GM10248 (cell line): Measurements from ENCODE around the gene VCX3A.
"Not testable (repeated sequence)": the region's sequence is repeated elsewhere in the genome, so short reads cannot be mapped to it uniquely, and the experiment has no call there.

Source experiments
- CTCF ChIA-PET: fragments of 300-600 bp; sonication (Branson Sonifier 250); formaldehyde crosslinking; extraction: SDS; loops from one replicate; lab custom pipeline; 2021; ENCODE audit warnings: antibody characterized with exemption; lab: Yijun Ruan, JAX
- POLR2A ChIA-PET: fragments of 350-650 bp; sonication (Branson Sonifier 250); formaldehyde crosslinking; extraction: SDS; loops from one replicate; lab custom pipeline; 2020; ENCODE audit warnings: antibody characterized with exemption; lab: Yijun Ruan, JAX
- DNase-seq: peaks from one replicate; pipeline ENCODE4 v3.0.0; 2012; ENCODE audit errors: extremely low spot score
- TF ChIP-seq, protein P1 (sequence below): IDR thresholded peaks from 2 replicates; pipeline ENCODE4 v1.5.1; 2012; ENCODE audit warnings: mild to moderate bottlenecking, low read depth; ENCODE audit errors: extremely low read depth, missing control alignments, control extremely low read depth

VCX3A gene

DNA sequence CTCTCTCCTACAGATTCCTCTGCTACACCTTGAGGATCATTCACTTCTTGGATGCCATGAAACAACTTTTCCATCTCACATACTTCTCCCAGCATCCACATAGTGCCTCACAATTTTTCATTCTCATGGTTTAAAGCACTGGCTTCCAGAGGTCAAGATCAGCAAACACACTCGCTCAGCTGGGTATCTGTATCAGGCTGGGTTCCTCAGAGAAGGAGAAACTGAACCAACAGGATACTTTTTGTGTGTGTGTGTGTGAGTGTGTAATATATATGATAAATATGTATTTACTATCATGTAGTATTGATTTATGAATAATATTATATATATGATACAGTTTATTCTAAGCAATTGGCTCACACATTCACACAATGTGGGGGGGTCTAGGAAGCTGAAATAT is at the start of gene VCX3A:
Gene VCX3A, minus strand, starts transcription at position 101 of the 400 bp plus-strand sequence. CDS start 621 bp downstream, outside the sequence.
- DNase-seq, CTCF ChIA-PET, POLR2A ChIA-PET: not testable (repeated sequence)

DNA sequence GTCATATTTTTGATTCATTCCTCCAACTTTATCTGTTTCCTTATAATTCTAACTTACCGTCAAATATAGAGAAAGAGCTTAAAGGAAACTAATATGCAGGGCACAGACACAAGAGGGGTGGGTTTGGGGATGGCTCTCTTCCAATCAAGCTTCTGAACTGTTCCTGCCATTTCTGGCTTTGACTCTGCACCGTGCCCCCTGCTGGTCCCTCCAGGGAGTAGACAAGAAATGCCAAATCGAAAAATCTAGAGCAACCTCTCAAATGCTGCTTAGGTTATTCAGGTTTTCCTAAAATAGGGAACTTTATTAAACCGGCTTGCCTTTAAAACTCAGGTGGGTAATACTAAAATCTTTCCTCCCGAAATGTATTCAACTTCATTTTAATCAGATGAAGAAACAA is 39.8 kb upstream of the VCX3A start:
- POLR2A ChIA-PET, result no interaction called here
- CTCF ChIA-PET, result interaction anchor here (1.2 kb wide), 1 partner anchor 10 kb away, joined by 3 read pairs; no protein-coding TSS in a partner anchor
- TF ChIP-seq, protein P1, sequence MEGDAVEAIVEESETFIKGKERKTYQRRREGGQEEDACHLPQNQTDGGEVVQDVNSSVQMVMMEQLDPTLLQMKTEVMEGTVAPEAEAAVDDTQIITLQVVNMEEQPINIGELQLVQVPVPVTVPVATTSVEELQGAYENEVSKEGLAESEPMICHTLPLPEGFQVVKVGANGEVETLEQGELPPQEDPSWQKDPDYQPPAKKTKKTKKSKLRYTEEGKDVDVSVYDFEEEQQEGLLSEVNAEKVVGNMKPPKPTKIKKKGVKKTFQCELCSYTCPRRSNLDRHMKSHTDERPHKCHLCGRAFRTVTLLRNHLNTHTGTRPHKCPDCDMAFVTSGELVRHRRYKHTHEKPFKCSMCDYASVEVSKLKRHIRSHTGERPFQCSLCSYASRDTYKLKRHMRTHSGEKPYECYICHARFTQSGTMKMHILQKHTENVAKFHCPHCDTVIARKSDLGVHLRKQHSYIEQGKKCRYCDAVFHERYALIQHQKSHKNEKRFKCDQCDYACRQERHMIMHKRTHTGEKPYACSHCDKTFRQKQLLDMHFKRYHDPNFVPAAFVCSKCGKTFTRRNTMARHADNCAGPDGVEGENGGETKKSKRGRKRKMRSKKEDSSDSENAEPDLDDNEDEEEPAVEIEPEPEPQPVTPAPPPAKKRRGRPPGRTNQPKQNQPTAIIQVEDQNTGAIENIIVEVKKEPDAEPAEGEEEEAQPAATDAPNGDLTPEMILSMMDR, result no peak
- DNase-seq, result no peak

DNA sequence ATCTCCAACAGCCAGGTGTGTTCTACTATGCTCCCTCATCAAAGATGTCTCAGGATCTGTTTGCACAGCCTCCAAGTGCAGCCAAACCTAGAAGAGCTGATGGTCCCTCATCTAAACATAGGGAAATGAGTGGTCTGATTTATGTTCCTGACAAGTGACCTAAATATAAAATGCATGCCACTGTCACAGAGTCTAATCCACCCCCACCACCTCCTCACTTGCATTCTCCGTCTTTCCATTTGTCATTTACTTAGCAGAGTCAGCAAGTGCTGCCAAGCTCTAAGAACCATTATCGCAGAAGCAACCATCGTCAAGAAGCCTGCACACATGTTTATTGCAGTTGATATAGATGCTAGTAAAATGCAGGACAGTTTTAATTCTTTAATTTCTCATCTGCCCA is 33.1 kb upstream of the VCX3A start:
- DNase-seq, result no peak
- CTCF ChIA-PET, result interaction anchor here (1.3 kb wide), 1 partner anchor 19 kb away, joined by 3 read pairs; no protein-coding TSS in a partner anchor
- POLR2A ChIA-PET, result no interaction called here
- TF ChIP-seq, protein P1, result no peak

DNA sequence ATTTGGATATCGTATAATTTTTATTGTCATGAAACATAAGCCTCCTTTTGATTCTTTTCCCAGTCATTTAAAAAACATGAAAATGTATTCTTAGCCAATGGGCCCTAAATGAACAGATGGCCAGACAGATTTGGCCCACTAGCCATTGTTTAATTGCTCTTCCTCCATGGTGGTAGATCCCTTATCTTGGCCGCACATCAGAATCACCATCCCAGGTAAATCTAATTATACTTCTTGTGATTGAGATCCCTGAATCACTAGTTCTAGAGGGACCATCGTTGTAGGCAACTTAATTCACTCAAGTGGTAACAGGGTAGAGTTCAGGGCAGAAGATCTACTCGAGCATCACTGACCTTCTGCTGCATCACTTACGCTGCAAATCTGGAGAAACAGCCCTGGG is 24.1 kb upstream of the VCX3A start:
- no peak for DNase-seq
- CTCF ChIA-PET, result no interaction called here
- POLR2A ChIA-PET, result no interaction called here
- TF ChIP-seq, protein P1, result no peak

DNA sequence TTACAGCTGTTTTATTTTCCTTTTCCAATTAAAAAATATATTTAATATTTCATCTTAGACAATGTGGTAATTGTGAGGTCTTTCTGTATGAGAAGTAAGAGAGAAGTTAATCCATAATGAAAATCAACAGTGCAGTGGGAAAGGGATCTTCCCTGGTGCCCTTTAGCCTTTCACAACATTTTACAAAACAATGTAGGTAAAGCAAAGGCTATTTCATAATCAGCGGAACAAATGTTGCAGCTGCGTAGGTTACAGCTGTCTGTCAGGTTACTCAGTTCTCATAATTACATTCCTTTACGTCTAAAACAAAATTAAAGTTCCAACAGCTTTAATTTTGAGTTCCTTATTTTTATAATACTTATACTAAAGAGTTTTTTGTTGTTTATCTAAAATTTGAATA is 22.8 kb upstream of the VCX3A start:
- ChIA-PET POLR2A (no interaction called here), CTCF (no interaction called here)
- DNase-seq, result no peak
- TF ChIP-seq, protein P1, result no peak

DNA sequence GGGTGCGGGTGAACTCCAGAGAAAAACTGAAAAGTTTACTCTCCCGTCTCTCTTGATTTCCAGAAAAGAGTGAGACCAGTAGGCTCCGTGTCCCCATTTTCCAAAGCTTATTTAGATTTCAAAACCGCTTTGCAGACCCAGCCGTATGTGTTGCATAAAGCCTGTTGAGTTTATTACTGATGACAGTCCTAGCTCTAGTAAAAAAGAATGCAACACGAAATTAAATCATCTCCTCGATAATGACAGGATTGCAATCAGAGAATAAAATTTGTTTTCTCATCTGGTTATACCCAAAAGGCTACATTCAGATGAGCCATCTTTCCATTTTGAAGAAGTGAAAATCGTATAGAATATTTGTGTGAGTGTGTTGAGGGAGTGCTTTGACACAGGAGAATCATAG is 16.1 kb upstream of the VCX3A start:
- CTCF ChIA-PET, result no interaction called here
- no peak for DNase-seq
- TF ChIP-seq, protein P1, result no peak
- POLR2A ChIA-PET, result no interaction called here

DNA sequence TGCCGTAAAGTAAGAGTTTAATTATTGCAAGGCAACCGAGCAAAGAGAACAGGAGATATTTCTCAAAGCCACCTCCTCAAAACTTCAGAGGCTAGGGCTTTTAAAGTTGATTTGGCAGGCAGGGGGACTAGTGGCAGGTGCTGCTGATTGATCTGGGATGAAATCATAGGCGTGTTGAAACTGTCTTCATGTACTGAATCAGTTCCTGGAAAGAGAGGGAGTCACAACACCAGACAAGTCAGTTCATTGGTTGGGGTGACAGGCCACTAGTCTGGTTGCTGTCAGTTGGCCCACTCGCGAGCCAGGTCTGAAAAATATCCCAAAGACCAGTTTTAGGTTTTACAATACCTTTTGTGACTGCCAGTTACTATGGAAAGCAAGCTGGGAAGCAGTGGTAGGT is 10.8 kb upstream of the VCX3A start:
- TF ChIP-seq, protein P1, result no peak
- ChIA-PET CTCF (no interaction called here), POLR2A (no interaction called here)
- DNase-seq, result no peak
